K562 (cell line): Measurements from ENCODE around the gene LHPP. TPM values are rescaled to one million over a fixed set of nuclear protein-coding genes. Genes with fewer than 3 reads are reported as not detected.

Source experiments
- ATAC-seq: fragments of 200-7000 bp; cut with Tn5 transposase; 3 replicates; pipeline ENCODE4 v1.9.1; 2020; ENCODE audit warnings: moderate library complexity
- BruUV-seq: library from RNA; stranded (reverse); fragments of 400-500 nt; replicated peaks from 2 replicates; lab custom pipeline; 2021; lab: Mats Ljungman, UMichigan
- CTCF ChIA-PET: fragments of 300-600 bp; formaldehyde crosslinking; extraction: SDS; loops from one replicate; lab custom pipeline; 2021; ENCODE audit warnings: low intra/inter-chr PET ratio; lab: Yijun Ruan, JAX
- POLR2A ChIA-PET: fragments of 300-600, 350-650 bp; sonication (Branson Sonifier 250); formaldehyde crosslinking; extraction: SDS; loops from one replicate; lab custom pipeline; 2021; ENCODE audit warnings: antibody characterized with exemption, inconsistent platforms; lab: Yijun Ruan, JAX
- DNase-seq, 4 experiments: peaks; one replicate each; pipeline versions ENCODE4 v3.0.0 to v3.0.0-alpha.2; 2011 to 2018; ENCODE audit warnings: low spot score in 3 of 4, mixed read lengths in 3 of 4; ENCODE audit errors: extremely low read depth in 1 of 4
- FAIRE-seq: peaks from 2 replicates; lab custom pipeline; 2011; peaks lifted over from hg19 to GRCh38; lab: Jason Lieb, UNC
- H2AFZ ChIP-seq: 2 replicates; pipeline ENCODE4 v1.6.0; 2011; ENCODE audit warnings: low read depth, low read length, control low read depth, inconsistent platforms
- H3K27ac ChIP-seq: fragments of 200-600 bp; 3 replicates; pipeline ENCODE4 v1.8.0; 2011; ENCODE audit warnings: low read depth, mild to moderate bottlenecking, control low read depth, inconsistent platforms, low read length, moderate library complexity, mixed read lengths; ENCODE audit errors: extremely low read depth
- H3K27me3 ChIP-seq, 2 experiments: fragments of 300-600 bp in 1 of 2; 2 replicates in 1 of 2; 3 replicates in 1 of 2; pipeline versions ENCODE4 v1.6.0 to v1.8.0; 2011; ENCODE audit warnings: inconsistent platforms in 2 of 2, low read length in 2 of 2, mild to moderate bottlenecking in 1 of 2, mixed read lengths in 1 of 2, moderate library complexity in 1 of 2; ENCODE audit not compliant: control insufficient read depth in 2 of 2, insufficient read depth in 2 of 2
- H3K36me3 ChIP-seq: fragments of 300-600 bp; 3 replicates; pipeline ENCODE4 v1.8.0; 2011; ENCODE audit warnings: mild to moderate bottlenecking, low read length, inconsistent platforms; ENCODE audit not compliant: control insufficient read depth, insufficient read depth
- H3K4me1 ChIP-seq, 2 experiments: fragments of 200-600 bp in 1 of 2; replicated peaks in 1 of 2; 2 replicates in 1 of 2; 3 replicates in 1 of 2; pipeline versions ENCODE4 v1.5.1 to v1.8.0; 2011; ENCODE audit warnings: inconsistent platforms in 2 of 2, low read length in 2 of 2, mild to moderate bottlenecking in 1 of 2, mixed read lengths in 1 of 2, moderate library complexity in 1 of 2; ENCODE audit not compliant: control insufficient read depth in 2 of 2, insufficient read depth in 2 of 2
- H3K4me2 ChIP-seq: 2 replicates; pipeline ENCODE4 v1.6.1; 2011; ENCODE audit warnings: low read length, control low read depth, inconsistent platforms, mixed read lengths; ENCODE audit not compliant: insufficient read depth
- H3K4me3 ChIP-seq: fragments of 200-600 bp; sonication (generic), shearing (Covaris generic); 2 replicates; pipeline ENCODE4 v1.5.1; 2016; ENCODE audit warnings: control low read depth, inconsistent platforms
- H3K79me2 ChIP-seq: fragments of 200-600 bp; 3 replicates; pipeline ENCODE4 v1.8.0; 2011; ENCODE audit warnings: low read length, inconsistent platforms; ENCODE audit not compliant: control insufficient read depth, insufficient read depth
- H3K9ac ChIP-seq, 2 experiments: 2 replicates each; pipeline versions ENCODE4 v1.6.0 to v1.6.1; 2011; ENCODE audit warnings: low read depth in 2 of 2, low read length in 2 of 2, control low read depth in 1 of 2, inconsistent platforms in 1 of 2, mild to moderate bottlenecking in 1 of 2, mixed read lengths in 1 of 2; ENCODE audit not compliant: insufficient read depth in 1 of 2
- H3K9me1 ChIP-seq: one replicate; pipeline ENCODE4 v1.6.0; 2011; ENCODE audit warnings: inconsistent platforms, mild to moderate bottlenecking, low read length, moderate library complexity; ENCODE audit not compliant: control insufficient read depth, insufficient read depth
- H3K9me3 ChIP-seq: replicated peaks from 2 replicates; pipeline ENCODE4 v1.5.1; 2011; ENCODE audit warnings: low read depth, low read length, inconsistent platforms; ENCODE audit not compliant: control insufficient read depth, insufficient read depth
- H4K20me1 ChIP-seq: replicated peaks from 2 replicates; pipeline ENCODE4 v1.6.1; 2011; ENCODE audit warnings: low read length, inconsistent platforms, mixed read lengths; ENCODE audit not compliant: control insufficient read depth, insufficient read depth
- HCFC1 ChIP-seq: IDR thresholded peaks from 2 replicates; pipeline ENCODE4 v1.6.1; 2012; ENCODE audit warnings: low read depth, low read length, improper control_type of control experiment
- ZNF143 ChIP-seq: sonication (generic); formaldehyde crosslinking; IDR thresholded peaks from 2 replicates; pipeline ENCODE4 v1.9.0; 2022; ENCODE audit warnings: mild to moderate bottlenecking, missing genetic modification reagents
- WGBS: fragments of 100-300 bp; shearing (Covaris generic); methylation state at CpG from one replicate; pipeline ENCODE4 v1.1.6; 2016; ENCODE audit warnings: low coverage, mixed read lengths; ENCODE audit not compliant: insufficient coverage; ENCODE audit errors: missing lambda C conversion rate; 5-methylcytosine and 5-hydroxymethylcytosine counted together
- in situ Hi-C: fragments of 300-500 bp; cut with MboI; formaldehyde crosslinking; loops from 4 replicates; pipeline ENCODE4 v1.15.0; 2018; ENCODE audit warnings: inconsistent platforms, mixed read lengths
- intact Hi-C: fragments of 100-400 bp; cut with micrococcal nuclease; formaldehyde crosslinking; loops from 2 replicates; pipeline ENCODE4 v1.14.2; 2022
- polyA plus RNA-seq, 8 experiments: library from polyadenylated mRNA; depleted of rRNA in 4 of 8; stranded (reverse) in 5 of 8; unstranded in 3 of 8; fragments of >200 nt; fragmentation: Nextera tagmentation in 2 of 8; fragmentation: Illumina TruSeq in 1 of 8; extraction: Ambion mirVana in 2 of 8; extraction: Trizol in 1 of 8; gene quantifications; 2 replicates each; pipeline versions ENCODE4 v1.2.1 to v1.2.3, GENCODE V29; 2011 to 2014; ENCODE audit warnings: inconsistent platforms in 1 of 8, missing spikeins in 1 of 8
- total RNA-seq, 7 experiments: library from RNA; depleted of rRNA in 6 of 7; stranded (reverse); fragments of >200 nt in 6 of 7; fragmentation: Illumina TruSeq in 2 of 7; extraction: Trizol in 2 of 7; gene quantifications; 2 replicates each; pipeline versions ENCODE4 v1.2.1 to v1.2.3, GENCODE V29; 2011 to 2021; ENCODE audit warnings: low replicate concordance in 1 of 7
- TF ChIP-seq, protein P1 (sequence below): fragments of 450-650 bp; IDR thresholded peaks from 2 replicates; pipeline ENCODE4 v1.6.1; 2016; ENCODE audit warnings: antibody characterized with exemption
- TF ChIP-seq, protein P2 (sequence below): sonication (generic); formaldehyde crosslinking; IDR thresholded peaks from 2 replicates; pipeline ENCODE4 v1.8.1; 2022; ENCODE audit warnings: missing genetic modification reagents

LHPP gene
- total and polyA plus RNA-seq, 9 of the 15 experiments (the other 6 are each of a cell fraction or from before 2014, with no cell fraction given), result 0.34 to 7.4 (median 3.0) TPM

DNA sequence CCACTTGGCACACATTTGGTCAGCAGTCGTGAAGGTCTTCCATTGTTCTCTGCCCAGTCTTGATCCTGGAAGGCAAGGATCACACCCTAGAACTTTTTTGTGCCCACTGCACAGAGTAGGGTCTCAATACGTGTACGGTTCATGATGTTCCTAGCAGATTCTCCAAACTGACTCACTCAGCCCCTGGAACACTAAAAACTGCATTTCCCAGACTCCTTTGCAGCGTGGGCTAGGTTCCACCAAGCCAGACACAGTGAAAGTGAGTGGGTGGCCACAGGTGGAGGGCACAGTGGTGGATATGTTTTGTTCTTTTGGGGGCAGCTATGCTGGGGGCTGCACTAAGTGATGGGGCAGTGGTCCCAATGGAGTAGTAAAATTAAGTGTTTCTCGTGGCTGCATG is 1.5 kb upstream of the LHPP start:
- no peaks in the 10 kb centered on the region for H3K9me3 ChIP-seq
- H3K9me1 ChIP-seq, result no peaks in the 10 kb centered on the region
- no peak for DNase-seq
- POLR2A ChIA-PET, result interaction anchor here (0.6 to 1.4 kb wide), 2 partner anchors 40 to 47 kb away, joined by 3 to 4 read pairs; no protein-coding TSS in a partner anchor
- 71% methylated on average over 4 of the region's 5 CpGs for WGBS
- peak; percentile 15 for FAIRE-seq
- H3K36me3 ChIP-seq, result no peaks in the 10 kb centered on the region
- no peak overlapping the region for H3K27ac ChIP-seq
- H3K4me1 ChIP-seq, result peaks cover 12 to 24% of the 10 kb centered on the region in 2 experiments
- H3K4me2 ChIP-seq, result no peak overlapping the region
- TF ChIP-seq ZNF143 (peak; percentile 42; the same call in 1 of the 2 replicates), HCFC1 (peak; percentile 45; the same call in 1 of the 2 replicates)
- TF ChIP-seq, protein P1, sequence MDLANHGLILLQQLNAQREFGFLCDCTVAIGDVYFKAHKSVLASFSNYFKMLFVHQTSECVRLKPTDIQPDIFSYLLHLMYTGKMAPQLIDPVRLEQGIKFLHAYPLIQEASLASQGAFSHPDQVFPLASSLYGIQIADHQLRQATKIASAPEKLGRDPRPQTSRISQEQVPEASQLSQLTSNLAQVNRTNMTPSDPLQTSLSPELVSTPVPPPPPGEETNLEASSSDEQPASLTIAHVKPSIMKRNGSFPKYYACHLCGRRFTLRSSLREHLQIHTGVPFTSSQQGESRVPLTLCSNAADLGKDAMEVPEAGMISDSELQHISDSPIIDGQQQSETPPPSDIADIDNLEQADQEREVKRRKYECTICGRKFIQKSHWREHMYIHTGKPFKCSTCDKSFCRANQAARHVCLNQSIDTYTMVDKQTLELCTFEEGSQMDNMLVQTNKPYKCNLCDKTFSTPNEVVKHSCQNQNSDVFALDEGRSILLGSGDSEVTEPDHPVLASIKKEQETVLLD, result no peak
- TF ChIP-seq, protein P2, sequence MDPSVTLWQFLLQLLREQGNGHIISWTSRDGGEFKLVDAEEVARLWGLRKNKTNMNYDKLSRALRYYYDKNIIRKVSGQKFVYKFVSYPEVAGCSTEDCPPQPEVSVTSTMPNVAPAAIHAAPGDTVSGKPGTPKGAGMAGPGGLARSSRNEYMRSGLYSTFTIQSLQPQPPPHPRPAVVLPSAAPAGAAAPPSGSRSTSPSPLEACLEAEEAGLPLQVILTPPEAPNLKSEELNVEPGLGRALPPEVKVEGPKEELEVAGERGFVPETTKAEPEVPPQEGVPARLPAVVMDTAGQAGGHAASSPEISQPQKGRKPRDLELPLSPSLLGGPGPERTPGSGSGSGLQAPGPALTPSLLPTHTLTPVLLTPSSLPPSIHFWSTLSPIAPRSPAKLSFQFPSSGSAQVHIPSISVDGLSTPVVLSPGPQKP (CRISPR knock-in tag), result no peak
- no TSS peak for BruUV-seq
- in situ Hi-C loops (no loop called here), intact Hi-C loops (no loop called here)
- H2AFZ ChIP-seq, result 0 out of 2 replicates have a peak overlapping the region, but pooled peaks have one; percentile 26
- no peak for ATAC-seq
- H3K79me2 ChIP-seq, result peaks cover 9% of the 10 kb centered on the region
- H3K27me3 ChIP-seq, result no peaks in the 10 kb centered on the region
- CTCF ChIA-PET, result no interaction called here
- no peaks in the 10 kb centered on the region for H4K20me1 ChIP-seq
- no peak overlapping the region for H3K4me3 ChIP-seq
- no peak overlapping the region for H3K9ac ChIP-seq
